ENCODE results near the gene TNNT2.

DNA sequence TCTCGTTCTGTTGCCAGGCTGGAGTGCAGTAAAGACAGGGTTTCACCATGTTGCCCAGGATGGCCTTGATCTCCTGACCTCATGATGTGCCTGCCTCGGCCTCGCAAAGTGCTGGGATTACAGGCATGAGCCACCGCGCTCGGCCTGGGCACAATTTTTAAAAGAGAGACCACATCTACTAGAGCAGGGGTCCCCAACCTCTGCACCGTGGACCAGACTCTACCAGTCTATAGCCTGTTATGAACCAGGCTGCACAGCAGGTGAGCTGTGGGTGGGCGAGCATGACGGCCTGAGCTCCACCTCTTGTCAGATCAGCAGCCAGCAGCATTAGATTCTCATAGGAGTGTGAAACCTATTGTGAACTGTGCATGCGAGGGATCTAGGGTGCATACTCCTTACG, 20.8 kb downstream of the TNNT2 start:
- TF ChIP-seq YY1 (IDR thresholded peaks at IDR 0.05; ENCODE audit: low read depth) (no peak), EP300 (IDR thresholded peaks at IDR 0.05; ENCODE audit: borderline replicate concordance) (no peak), TAF1 (IDR thresholded peaks at IDR 0.05; ENCODE audit: low read depth) (no peak), CREB1 (IDR thresholded peaks at IDR 0.05; ENCODE audit: low read depth) (no peak), CEBPB (IDR thresholded peaks at IDR 0.05) (no peak), NFIC (IDR thresholded peaks at IDR 0.05) (no peak), RAD21 (IDR thresholded peaks at IDR 0.05; ENCODE audit: low read depth) (no peak), TEAD4 (IDR thresholded peaks at IDR 0.05) (no peak)
- TF ChIP-seq, protein P1, sequence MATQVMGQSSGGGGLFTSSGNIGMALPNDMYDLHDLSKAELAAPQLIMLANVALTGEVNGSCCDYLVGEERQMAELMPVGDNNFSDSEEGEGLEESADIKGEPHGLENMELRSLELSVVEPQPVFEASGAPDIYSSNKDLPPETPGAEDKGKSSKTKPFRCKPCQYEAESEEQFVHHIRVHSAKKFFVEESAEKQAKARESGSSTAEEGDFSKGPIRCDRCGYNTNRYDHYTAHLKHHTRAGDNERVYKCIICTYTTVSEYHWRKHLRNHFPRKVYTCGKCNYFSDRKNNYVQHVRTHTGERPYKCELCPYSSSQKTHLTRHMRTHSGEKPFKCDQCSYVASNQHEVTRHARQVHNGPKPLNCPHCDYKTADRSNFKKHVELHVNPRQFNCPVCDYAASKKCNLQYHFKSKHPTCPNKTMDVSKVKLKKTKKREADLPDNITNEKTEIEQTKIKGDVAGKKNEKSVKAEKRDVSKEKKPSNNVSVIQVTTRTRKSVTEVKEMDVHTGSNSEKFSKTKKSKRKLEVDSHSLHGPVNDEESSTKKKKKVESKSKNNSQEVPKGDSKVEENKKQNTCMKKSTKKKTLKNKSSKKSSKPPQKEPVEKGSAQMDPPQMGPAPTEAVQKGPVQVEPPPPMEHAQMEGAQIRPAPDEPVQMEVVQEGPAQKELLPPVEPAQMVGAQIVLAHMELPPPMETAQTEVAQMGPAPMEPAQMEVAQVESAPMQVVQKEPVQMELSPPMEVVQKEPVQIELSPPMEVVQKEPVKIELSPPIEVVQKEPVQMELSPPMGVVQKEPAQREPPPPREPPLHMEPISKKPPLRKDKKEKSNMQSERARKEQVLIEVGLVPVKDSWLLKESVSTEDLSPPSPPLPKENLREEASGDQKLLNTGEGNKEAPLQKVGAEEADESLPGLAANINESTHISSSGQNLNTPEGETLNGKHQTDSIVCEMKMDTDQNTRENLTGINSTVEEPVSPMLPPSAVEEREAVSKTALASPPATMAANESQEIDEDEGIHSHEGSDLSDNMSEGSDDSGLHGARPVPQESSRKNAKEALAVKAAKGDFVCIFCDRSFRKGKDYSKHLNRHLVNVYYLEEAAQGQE (IDR thresholded peaks at IDR 0.05; ENCODE audit: low read depth): no peak
- TF ChIP-seq, protein P2, sequence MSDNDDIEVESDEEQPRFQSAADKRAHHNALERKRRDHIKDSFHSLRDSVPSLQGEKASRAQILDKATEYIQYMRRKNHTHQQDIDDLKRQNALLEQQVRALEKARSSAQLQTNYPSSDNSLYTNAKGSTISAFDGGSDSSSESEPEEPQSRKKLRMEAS (IDR thresholded peaks at IDR 0.05): no peak
- TF ChIP-seq, protein P3, sequence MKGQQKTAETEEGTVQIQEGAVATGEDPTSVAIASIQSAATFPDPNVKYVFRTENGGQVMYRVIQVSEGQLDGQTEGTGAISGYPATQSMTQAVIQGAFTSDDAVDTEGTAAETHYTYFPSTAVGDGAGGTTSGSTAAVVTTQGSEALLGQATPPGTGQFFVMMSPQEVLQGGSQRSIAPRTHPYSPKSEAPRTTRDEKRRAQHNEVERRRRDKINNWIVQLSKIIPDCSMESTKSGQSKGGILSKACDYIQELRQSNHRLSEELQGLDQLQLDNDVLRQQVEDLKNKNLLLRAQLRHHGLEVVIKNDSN (IDR thresholded peaks at IDR 0.05): no peak
